SKM-1 (cell line): ENCODE results near the gene IKZF1.
A peak's percentile ranks its signal among the peaks of the same experiment; 100 is the strongest.

ENCODE experiments used
- DNase-seq: peaks from one replicate; lab custom pipeline; 2025; ENCODE audit not compliant: unreplicated experiment; lab: John Stamatoyannopoulos, UW

IKZF1 gene

GRCh38 chr7:50369143-50370026 is 64.9 kb downstream of the IKZF1 start:
- DNase-seq: peak; percentile 8

- DNase-seq: no peak
These were observed 66.4 kb downstream of the IKZF1 start for GRCh38 chr7:50370884-50371283.

GRCh38 chr7:50371551-50372021 is 67.1 kb downstream of the IKZF1 start:
- no peak for DNase-seq

GRCh38 chr7:50372923-50373322 is 68.4 kb downstream of the IKZF1 start:
- no peak for DNase-seq

GRCh38 chr7:50376056-50376820 is 71.7 kb downstream of the IKZF1 start:
- DNase-seq: no peak

- no peak for DNase-seq
These were observed 72.8 kb downstream of the IKZF1 start for GRCh38 chr7:50377356-50377755.

- DNase-seq: no peak
These were observed 74.6 kb downstream of the IKZF1 start for GRCh38 chr7:50379082-50379481.

- no peak for DNase-seq
These were observed 75.0 kb downstream of the IKZF1 start for GRCh38 chr7:50379539-50379938.

GRCh38 chr7:50382455-50382854 is 77.9 kb downstream of the IKZF1 start:
- DNase-seq: no peak

- DNase-seq: no peak
These were observed 82.8 kb downstream of the IKZF1 start for GRCh38 chr7:50387351-50387750.

- DNase-seq: no peak
These were observed 85.4 kb downstream of the IKZF1 start for GRCh38 chr7:50389961-50390360.

GRCh38 chr7:50391386-50391785 is 86.9 kb downstream of the IKZF1 start:
- DNase-seq: no peak

- no peak for DNase-seq
These were observed 88.6 kb downstream of the IKZF1 start for GRCh38 chr7:50393076-50393475.

- DNase-seq: no peak
These were observed 89.2 kb downstream of the IKZF1 start for GRCh38 chr7:50393547-50394252.

- no peak for DNase-seq
These were observed 89.8 kb downstream of the IKZF1 start for GRCh38 chr7:50394315-50394714.

- no peak for DNase-seq
These were observed 92.3 kb downstream of the IKZF1 start for GRCh38 chr7:50396856-50397255.

GRCh38 chr7:50397320-50397970 is 92.9 kb downstream of the IKZF1 start:
- no peak for DNase-seq

- DNase-seq: no peak
These were observed 93.4 kb downstream of the IKZF1 start for GRCh38 chr7:50397971-50398324.

GRCh38 chr7:50399206-50399605 is 94.7 kb downstream of the IKZF1 start:
- no peak for DNase-seq

- no peak for DNase-seq
These were observed 95.1 kb downstream of the IKZF1 start for GRCh38 chr7:50399635-50400034.

GRCh38 chr7:50400114-50400513 is 95.6 kb downstream of the IKZF1 start:
- no peak for DNase-seq
